Activated T-cell treated with anti-CD3 and anti-CD28 coated beads, Interleukin-2, amount 50 U/mL, for 4 hours (primary cell): ENCODE results near the gene GLRB. TPM values are rescaled to one million over a fixed set of nuclear protein-coding genes. Genes with fewer than 3 reads are reported as not detected.

Experiments
- ATAC-seq, 2 donors: fragments of 200-7000 bp; cut with Tn5 transposase; one replicate each; pipeline ENCODE4 v1.10.0; 2021
- DNase-seq: peaks from one replicate; pipeline ENCODE4 v3.0.0-alpha.2; 2020
- H3K27me3 Mint-ChIP-seq: one replicate; pipeline ENCODE4 v1.8.0; 2021; ENCODE audit warnings: low read depth, mixed read lengths
- H3K36me3 Mint-ChIP-seq: one replicate; pipeline ENCODE4 v1.8.0; 2022; ENCODE audit warnings: mixed read lengths; ENCODE audit not compliant: insufficient read depth
- H3K4me1 Mint-ChIP-seq: one replicate; pipeline ENCODE4 v1.8.0; 2021; ENCODE audit warnings: low read depth, mixed read lengths
- H3K4me3 Mint-ChIP-seq: one replicate; pipeline ENCODE4 v1.8.0; 2021; ENCODE audit warnings: mild to moderate bottlenecking, moderate library complexity, mixed read lengths
- H3K9me3 Mint-ChIP-seq: one replicate; pipeline ENCODE4 v1.8.0; 2021; ENCODE audit warnings: mixed read lengths
- total RNA-seq, 3 donors: library from RNA; stranded (reverse); gene quantifications; one replicate each; pipeline ENCODE4 v1.2.1, GENCODE V29; 2021

GLRB gene
- total RNA-seq, 3 donors from 2014 or later, result not detected

DNA sequence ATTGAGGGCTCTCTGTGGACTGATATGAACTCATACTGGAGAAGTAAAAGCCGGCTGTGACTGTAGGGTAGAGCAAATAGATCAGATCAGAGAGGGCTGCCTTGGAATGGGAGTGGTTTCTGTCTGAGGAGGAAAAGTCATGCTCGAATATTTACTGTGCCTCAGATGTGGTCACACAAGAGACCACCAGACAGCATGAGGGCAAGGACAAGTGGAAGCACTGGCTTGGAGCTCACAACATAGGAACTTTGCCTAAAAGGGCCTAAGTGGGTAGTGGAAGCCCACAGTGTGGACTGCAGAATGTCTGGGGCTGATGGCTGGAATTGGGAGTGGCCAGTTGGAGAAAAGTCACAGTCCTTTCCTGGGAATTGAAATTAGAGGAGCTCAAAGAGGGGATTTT lies 19.8 kb downstream of the GLRB start:
- no peaks in the 10 kb centered on the region for H3K27me3 Mint-ChIP-seq
- H3K4me3 Mint-ChIP-seq, result no peak overlapping the region
- DNase-seq, result no peak
- H3K9me3 Mint-ChIP-seq, result no peaks in the 10 kb centered on the region
- no peak for ATAC-seq
- H3K36me3 Mint-ChIP-seq, result no peaks in the 10 kb centered on the region
- H3K4me1 Mint-ChIP-seq, result no peaks in the 10 kb centered on the region

DNA sequence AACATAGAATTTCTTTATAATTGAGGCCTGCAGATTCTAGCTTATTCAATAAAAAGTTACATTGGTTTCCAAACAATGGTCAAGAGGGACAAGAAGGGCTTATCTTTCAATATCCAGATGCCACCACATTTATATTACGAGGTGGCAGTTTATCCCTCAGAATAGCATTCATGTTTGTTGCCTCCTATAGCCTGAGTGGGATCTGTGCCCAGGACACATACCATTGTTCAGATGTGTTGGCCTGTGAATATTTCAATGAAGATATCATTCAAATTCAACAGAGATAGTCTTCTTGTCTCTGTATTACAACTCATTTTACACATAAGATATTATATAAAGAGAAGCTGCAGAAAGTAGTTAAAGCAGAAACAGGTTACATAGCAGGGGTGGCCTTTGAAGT lies 20.5 kb downstream of the GLRB start:
- Mint-ChIP-seq H3K9me3 (no peaks in the 10 kb centered on the region), H3K36me3 (no peaks in the 10 kb centered on the region), H3K4me3 (no peak overlapping the region), H3K27me3 (no peaks in the 10 kb centered on the region), H3K4me1 (no peaks in the 10 kb centered on the region)
- DNase-seq (no peak), ATAC-seq (no peak)

DNA sequence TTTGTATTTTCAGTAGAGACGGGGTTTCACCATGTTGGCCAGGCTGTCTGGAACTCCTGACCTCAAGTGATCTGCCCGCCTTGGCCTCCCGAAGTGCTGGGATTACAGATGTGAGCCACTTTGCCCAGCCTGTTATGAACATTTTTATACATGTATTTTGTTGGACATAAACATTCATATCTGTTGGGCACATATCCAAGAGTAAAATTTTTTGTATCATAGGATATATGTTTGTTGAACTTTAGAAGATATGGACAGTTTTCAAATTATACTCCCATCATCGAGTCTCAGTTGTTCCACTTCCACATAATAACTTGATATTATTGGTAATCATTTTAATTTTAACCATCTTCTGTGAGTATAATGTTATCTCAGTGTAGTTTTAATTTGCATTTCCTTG lies 23.6 kb downstream of the GLRB start:
- Mint-ChIP-seq H3K4me3 (no peak overlapping the region), H3K27me3 (no peaks in the 10 kb centered on the region), H3K9me3 (no peaks in the 10 kb centered on the region), H3K4me1 (no peaks in the 10 kb centered on the region), H3K36me3 (no peaks in the 10 kb centered on the region)
- ATAC-seq, result no peak
- DNase-seq, result no peak

DNA sequence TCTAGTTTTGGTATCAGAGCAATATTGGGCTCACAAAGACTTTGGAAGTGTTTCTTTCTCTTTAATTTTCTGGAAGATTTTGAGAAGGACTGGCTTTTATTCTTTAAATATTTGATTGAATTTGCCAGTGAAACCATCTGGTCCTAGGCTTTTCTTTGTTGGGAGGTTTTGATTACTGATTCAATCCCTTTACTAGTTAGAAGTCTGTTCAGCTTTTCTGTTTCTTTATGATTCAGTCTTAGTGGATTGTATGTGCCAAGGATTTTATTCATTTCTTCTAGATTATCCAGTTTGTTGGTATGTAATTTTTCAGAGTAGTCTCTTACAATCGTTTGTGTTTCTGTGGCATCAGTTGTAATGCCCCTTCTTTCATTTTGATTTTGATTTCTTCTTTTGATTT lies 28.6 kb downstream of the GLRB start:
- ATAC-seq (no peak), DNase-seq (no peak)
- Mint-ChIP-seq H3K4me1 (no peaks in the 10 kb centered on the region), H3K36me3 (no peaks in the 10 kb centered on the region), H3K27me3 (no peaks in the 10 kb centered on the region), H3K4me3 (no peak overlapping the region), H3K9me3 (peaks cover 4% of the 10 kb centered on the region)

DNA sequence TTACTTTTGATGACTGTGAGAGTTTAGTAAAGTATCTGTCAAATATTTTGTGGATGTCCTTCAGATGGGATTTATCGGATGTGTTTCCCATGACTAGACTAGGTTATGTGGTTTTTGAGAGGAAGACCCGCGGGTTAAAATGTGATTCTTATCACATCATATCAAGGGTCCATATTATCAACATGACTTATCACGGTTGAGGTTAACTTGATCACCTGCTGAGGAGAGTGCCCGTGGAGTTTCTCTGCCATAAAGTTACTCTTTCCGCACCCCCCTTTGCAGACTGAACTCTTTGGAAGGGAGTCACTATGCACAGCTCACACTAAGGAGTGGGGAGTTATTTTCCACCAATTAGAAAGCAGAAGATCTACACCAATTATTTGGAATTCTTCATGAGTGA lies 38.7 kb downstream of the GLRB start:
- ATAC-seq (no peak), DNase-seq (no peak)
- Mint-ChIP-seq H3K27me3 (no peaks in the 10 kb centered on the region), H3K36me3 (no peaks in the 10 kb centered on the region), H3K4me1 (no peaks in the 10 kb centered on the region), H3K9me3 (no peaks in the 10 kb centered on the region), H3K4me3 (no peak overlapping the region)

DNA sequence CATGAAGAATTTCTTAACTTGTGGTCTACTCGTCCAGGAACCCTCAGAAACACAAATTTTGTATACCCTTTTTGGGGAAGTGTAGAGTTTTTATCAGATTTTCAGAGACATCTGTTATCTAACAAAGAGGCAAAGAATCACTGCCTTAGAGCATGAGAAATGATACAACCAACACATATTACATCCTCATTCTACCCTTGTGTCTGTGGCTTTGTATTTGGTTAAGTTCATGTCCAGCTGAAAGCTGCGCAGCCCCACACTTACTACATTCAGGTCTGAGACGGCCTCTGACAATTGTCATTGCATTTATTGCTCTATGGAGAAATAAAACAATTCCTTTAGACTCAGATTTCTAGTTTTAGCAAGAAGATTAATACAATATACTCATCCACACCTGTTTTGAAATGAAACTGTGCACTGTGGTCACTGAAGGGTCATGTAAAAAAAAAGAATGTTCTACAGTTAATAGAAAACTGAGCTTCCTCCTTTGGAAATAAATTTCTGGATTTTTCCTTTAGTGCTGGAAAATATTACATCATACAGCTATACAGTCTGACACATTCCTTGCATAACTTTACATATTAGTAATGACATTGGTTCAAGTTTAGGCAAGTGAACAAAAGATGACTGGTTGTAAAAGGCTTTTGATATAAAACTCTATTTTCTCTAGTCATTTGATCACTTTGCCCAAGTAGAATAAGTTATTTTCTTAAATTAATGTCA lies 39.8 kb downstream of the GLRB start:
- Mint-ChIP-seq H3K36me3 (no peaks in the 10 kb centered on the region), H3K27me3 (no peaks in the 10 kb centered on the region), H3K9me3 (no peaks in the 10 kb centered on the region), H3K4me1 (no peaks in the 10 kb centered on the region), H3K4me3 (no peak overlapping the region)
- DNase-seq, result no peak
- no peak for ATAC-seq

DNA sequence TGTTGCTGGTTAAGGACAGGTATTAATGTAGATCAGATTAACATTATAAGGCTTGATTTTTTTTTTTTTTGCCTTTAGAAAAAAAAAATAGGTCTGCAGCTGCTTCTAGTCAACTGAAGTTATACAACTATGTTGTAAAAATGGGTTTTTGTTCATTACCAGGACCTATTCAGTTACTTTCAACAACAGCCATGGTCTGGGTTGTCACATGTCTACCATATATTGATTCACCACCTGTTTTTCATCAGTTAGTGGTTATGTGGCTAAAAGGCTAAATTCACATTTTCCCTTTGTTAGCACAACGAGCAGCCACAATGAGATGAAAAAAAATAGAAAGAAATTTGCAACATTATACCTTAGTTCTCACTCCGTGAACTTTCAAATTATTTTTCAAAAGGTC lies 45.5 kb downstream of the GLRB start:
- ATAC-seq (no peak), DNase-seq (no peak)
- Mint-ChIP-seq H3K4me3 (no peak overlapping the region), H3K4me1 (no peaks in the 10 kb centered on the region), H3K27me3 (no peaks in the 10 kb centered on the region), H3K9me3 (no peaks in the 10 kb centered on the region), H3K36me3 (no peaks in the 10 kb centered on the region)

DNA sequence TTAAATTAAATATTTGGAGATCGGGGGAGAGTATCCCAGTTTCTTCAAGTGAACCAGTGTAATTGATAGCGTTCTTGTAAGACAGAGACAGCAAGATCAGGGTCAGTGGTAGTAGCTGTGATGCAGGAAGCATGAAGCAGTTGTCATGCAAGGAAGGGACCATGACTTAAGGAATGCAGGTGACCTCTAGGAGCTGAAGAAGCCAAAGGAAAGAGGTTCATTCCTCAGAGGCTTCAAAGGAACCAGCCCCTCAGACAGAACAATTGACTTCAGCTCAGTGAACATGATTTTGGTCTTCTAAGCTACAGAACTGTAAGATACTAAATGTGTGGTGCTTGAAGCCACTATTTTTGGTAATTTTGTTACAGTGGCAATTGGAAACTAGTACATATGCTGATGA lies 51.6 kb downstream of the GLRB start:
- Mint-ChIP-seq H3K27me3 (no peaks in the 10 kb centered on the region), H3K4me1 (no peaks in the 10 kb centered on the region), H3K9me3 (peaks cover 10% of the 10 kb centered on the region), H3K4me3 (no peak overlapping the region), H3K36me3 (no peaks in the 10 kb centered on the region)
- ATAC-seq (no peak), DNase-seq (no peak)

DNA sequence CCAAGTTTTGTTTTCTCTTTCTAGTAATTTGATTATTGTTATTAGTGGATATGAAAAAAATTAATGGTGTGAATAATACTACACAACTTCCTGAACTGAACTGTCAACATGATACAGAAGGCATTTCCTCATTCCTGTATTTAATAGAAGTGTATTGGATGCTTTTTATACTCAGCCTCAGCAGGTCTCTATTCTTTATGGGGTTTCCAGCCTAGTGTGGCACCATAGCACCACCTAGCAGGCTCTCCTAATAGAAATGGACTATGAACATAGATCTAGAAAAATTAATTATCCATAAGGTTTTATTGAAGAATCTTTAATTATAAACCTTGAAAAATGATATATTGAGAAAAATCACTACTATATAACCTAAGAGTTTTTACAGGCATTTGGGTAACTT lies 52.4 kb downstream of the GLRB start:
- Mint-ChIP-seq H3K9me3 (peaks cover 10% of the 10 kb centered on the region), H3K4me1 (no peaks in the 10 kb centered on the region), H3K4me3 (no peak overlapping the region), H3K27me3 (no peaks in the 10 kb centered on the region), H3K36me3 (no peaks in the 10 kb centered on the region)
- ATAC-seq, result no peak
- DNase-seq, result no peak

DNA sequence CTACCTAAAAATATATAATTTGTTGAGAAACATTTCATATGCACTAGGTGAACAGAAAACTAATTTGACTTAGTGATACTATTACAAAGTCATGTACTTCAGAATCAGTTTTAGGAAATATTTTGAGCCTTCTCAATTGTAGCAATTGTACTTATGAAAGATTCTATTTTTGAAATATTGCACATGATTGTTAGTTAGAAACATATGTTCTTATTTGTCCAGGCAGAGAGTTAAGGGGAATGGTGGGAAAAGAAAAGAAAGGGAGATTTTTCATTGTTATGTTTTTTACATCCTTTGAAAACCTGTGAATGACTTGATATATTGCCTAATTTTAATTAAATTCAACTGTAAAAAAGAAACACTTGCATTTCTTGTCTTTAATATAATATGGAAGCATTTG lies 66.0 kb downstream of the GLRB start:
- Mint-ChIP-seq H3K27me3 (no peaks in the 10 kb centered on the region), H3K4me1 (no peaks in the 10 kb centered on the region), H3K4me3 (no peak overlapping the region), H3K9me3 (peaks cover 10% of the 10 kb centered on the region), H3K36me3 (no peaks in the 10 kb centered on the region)
- ATAC-seq, result no peak
- DNase-seq, result no peak

DNA sequence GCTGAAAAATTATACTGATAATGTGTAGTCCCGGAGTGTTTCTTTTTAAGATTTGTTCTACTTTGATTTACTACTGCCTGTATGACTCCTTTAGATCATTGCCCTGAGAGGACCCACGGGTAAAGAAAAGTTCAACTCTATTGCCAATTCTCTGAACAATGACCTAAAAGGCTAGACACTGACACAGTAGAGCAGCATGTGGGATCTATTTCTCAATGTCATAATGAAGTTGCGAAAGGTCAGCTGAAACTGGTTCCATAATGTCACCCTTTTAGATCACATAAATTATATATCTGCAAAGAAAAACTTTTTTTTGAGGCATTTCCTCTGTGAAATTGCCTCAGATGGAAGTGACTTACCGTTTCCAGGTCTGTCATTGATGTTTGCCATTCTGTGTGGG lies 67.4 kb downstream of the GLRB start:
- Mint-ChIP-seq H3K9me3 (peaks cover 17% of the 10 kb centered on the region), H3K36me3 (no peaks in the 10 kb centered on the region), H3K4me3 (no peak overlapping the region), H3K4me1 (no peaks in the 10 kb centered on the region), H3K27me3 (no peaks in the 10 kb centered on the region)
- DNase-seq, result no peak
- no peak for ATAC-seq

DNA sequence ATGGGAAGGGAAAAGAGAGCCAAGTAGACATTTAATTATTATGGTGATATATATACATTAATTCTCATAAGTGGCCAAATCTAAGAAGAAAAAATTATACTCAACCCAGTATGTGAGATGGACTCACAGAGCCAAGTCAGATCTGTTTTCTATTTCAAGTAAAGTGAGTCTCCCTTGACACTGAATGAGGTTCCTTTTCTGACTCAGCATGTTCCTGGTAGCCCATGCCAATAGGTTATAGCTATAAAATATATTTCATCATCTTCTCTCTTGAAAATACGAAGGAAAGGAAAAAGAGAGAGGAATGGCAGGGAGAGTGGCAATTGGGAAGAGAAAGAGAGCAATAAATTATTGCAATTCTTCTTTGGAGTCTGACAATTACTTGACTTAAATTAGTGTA lies 75.8 kb downstream of the GLRB start:
- DNase-seq (no peak), ATAC-seq (no peak)
- no peaks in the 10 kb centered on the region for H3K27me3 Mint-ChIP-seq
- H3K4me3 Mint-ChIP-seq, result no peak overlapping the region
- no peaks in the 10 kb centered on the region for H3K36me3 Mint-ChIP-seq
- no peaks in the 10 kb centered on the region for H3K4me1 Mint-ChIP-seq
- H3K9me3 Mint-ChIP-seq, result peaks cover 18% of the 10 kb centered on the region

DNA sequence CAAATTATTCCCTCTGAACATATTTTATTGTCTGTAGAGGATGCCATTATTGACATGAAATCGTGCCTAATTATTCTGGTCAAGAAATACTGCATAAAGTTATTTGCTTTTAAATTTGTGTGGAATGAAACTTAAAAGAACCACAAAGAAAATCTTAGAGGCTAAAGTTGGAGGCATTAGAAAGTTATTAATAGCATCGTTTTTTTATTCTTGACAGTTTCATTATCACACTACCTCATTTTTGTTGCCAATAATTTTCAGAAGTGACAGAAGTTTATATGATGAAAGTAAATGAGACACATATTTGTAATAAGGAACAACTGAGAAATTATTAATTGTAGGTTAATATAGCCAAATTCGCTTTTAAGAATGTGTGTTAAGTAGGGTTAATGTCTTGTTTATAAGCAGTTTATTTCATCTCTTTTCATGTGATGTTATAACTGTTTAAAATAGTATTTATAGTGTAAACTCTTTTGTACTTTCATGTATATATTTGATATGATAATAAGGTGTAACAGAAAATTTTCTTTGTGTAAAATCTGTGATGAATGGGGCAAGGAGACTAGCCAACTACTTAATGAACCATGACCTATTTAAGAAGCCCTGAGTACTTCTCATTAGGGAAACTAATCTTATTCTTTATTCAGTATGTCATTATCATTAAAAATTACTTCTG lies 90.1 kb downstream of the GLRB start:
- no peaks in the 10 kb centered on the region for H3K27me3 Mint-ChIP-seq
- DNase-seq (no peak), ATAC-seq (no peak)
- H3K36me3 Mint-ChIP-seq, result no peaks in the 10 kb centered on the region
- no peaks in the 10 kb centered on the region for H3K4me1 Mint-ChIP-seq
- H3K4me3 Mint-ChIP-seq, result no peak overlapping the region
- peaks cover 8% of the 10 kb centered on the region for H3K9me3 Mint-ChIP-seq

DNA sequence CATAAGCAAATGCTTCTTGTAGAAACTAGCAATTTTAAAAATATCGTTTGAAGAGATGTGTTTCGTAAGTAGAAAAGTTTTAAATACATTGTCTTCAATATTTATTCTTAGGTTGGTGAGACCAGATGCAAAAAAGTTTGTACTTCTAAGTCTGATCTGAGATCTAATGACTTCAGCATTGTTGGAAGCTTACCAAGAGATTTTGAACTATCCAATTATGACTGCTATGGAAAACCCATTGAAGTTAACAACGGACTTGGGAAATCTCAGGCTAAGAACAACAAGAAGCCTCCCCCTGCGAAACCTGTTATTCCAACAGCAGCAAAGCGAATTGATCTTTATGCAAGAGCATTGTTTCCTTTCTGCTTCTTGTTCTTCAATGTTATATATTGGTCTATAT lies 94.4 kb downstream of the GLRB start:
- Mint-ChIP-seq H3K4me3 (no peak overlapping the region), H3K36me3 (no peaks in the 10 kb centered on the region), H3K9me3 (peaks cover 7% of the 10 kb centered on the region), H3K27me3 (no peaks in the 10 kb centered on the region), H3K4me1 (no peaks in the 10 kb centered on the region)
- DNase-seq, result no peak
- ATAC-seq, result no peak

DNA sequence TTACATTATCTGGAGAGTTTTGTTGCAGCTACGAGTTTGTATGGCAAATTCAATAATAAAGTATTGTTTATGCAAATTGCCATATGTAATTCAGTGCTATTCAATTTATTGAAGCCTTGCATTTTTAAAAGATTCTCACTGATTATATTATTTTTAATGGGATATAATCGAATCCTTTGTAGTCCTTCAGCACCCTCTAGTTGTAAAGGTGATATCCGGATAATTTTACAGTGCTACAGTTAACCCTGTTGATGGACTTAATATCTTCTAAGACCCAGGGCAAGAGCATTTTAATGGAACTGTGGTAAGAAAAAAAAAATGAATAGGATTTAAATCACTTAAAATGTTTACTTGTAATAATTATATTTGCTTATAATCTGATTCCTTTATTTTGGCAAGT lies 96.1 kb downstream of the GLRB start:
- ATAC-seq (no peak), DNase-seq (no peak)
- Mint-ChIP-seq H3K27me3 (no peaks in the 10 kb centered on the region), H3K4me1 (no peaks in the 10 kb centered on the region), H3K9me3 (peaks cover 7% of the 10 kb centered on the region), H3K36me3 (no peaks in the 10 kb centered on the region), H3K4me3 (no peak overlapping the region)
